NCI-H446 (cell line): ENCODE measurements around the gene CPHXL.

Source experiments
- DNase-seq, 2 experiments: peaks; one replicate each; lab custom pipeline; 2025; lab: John Stamatoyannopoulos, UW

Gene CPHXL

GRCh38 chr16:75726390-75726789, at the start of gene CPHXL:
Gene CPHXL (minus strand): TSS chr16:75726490. CDS start chr16:75726442, 48 bp downstream.
- DNase-seq: no peak

- no peak for DNase-seq
Observed at GRCh38 chr16:75774197-75774596, 47.9 kb upstream of the CPHXL start.

GRCh38 chr16:75770051-75770450, 43.8 kb upstream of the CPHXL start:
- no peak for DNase-seq

GRCh38 chr16:75764154-75764768, 38.0 kb upstream of the CPHXL start:
- DNase-seq: peak; percentile 5 to 50

- DNase-seq: no peak
Observed at GRCh38 chr16:75763204-75763603, 36.9 kb upstream of the CPHXL start.

- DNase-seq: no peak
Observed at GRCh38 chr16:75762746-75763145, 36.5 kb upstream of the CPHXL start.

- DNase-seq: peak in 1 of 2 experiments; percentile 2
Observed at GRCh38 chr16:75761108-75761507, 34.8 kb upstream of the CPHXL start.

GRCh38 chr16:75760018-75760519, 33.8 kb upstream of the CPHXL start:
- DNase-seq: no peak

GRCh38 chr16:75758215-75758614, 31.9 kb upstream of the CPHXL start:
- no peak for DNase-seq

GRCh38 chr16:75754141-75754540, 27.9 kb upstream of the CPHXL start:
- DNase-seq: no peak

- DNase-seq: no peak
Observed at GRCh38 chr16:75750528-75750927, 24.2 kb upstream of the CPHXL start.

GRCh38 chr16:75746359-75746758, 20.1 kb upstream of the CPHXL start:
- DNase-seq: no peak

GRCh38 chr16:75745823-75746222, 19.5 kb upstream of the CPHXL start:
- DNase-seq: no peak

GRCh38 chr16:75745242-75745641, 19.0 kb upstream of the CPHXL start:
- no peak for DNase-seq

- DNase-seq: no peak
Observed at GRCh38 chr16:75742424-75743047, 16.2 kb upstream of the CPHXL start.

- peak in 1 of 2 experiments; percentile 36 for DNase-seq
Observed at GRCh38 chr16:75733305-75734211, 7.3 kb upstream of the CPHXL start.

GRCh38 chr16:75732871-75733270, 6.6 kb upstream of the CPHXL start:
- DNase-seq: no peak

- DNase-seq: no peak
Observed at GRCh38 chr16:75727221-75727620, 931 bp upstream of the CPHXL start.

- no peak for DNase-seq
Observed at GRCh38 chr16:75718452-75718851, 7.8 kb downstream of the CPHXL start.

- DNase-seq: no peak
Observed at GRCh38 chr16:75714661-75715060, 11.6 kb downstream of the CPHXL start.

GRCh38 chr16:75710344-75710743, 15.9 kb downstream of the CPHXL start:
- no peak for DNase-seq

GRCh38 chr16:75703306-75703705, 23.0 kb downstream of the CPHXL start:
- DNase-seq: no peak

GRCh38 chr16:75702242-75702641, 24.0 kb downstream of the CPHXL start:
- DNase-seq: no peak
